Amniotic stem cell (primary cell): ENCODE results near the gene ANKRD11.

Source experiments
- DNase-seq: peaks from one replicate; lab custom pipeline; 2025; lab: John Stamatoyannopoulos, UW

Gene ANKRD11

GRCh38 chr16:89297156-89297874 is 193.0 kb downstream of the ANKRD11 start:
- no peak for DNase-seq

GRCh38 chr16:89295915-89296314 is 194.4 kb downstream of the ANKRD11 start:
- DNase-seq, result no peak

- no peak for DNase-seq
Measured at GRCh38 chr16:89295071-89295900, 195.1 kb downstream of the ANKRD11 start.

GRCh38 chr16:89294486-89294885 is 195.9 kb downstream of the ANKRD11 start:
- no peak for DNase-seq

- no peak for DNase-seq
Measured at GRCh38 chr16:89293276-89294143, 196.9 kb downstream of the ANKRD11 start.

GRCh38 chr16:89292443-89293078 is 197.8 kb downstream of the ANKRD11 start:
- DNase-seq, result no peak

GRCh38 chr16:89291776-89292175 is 198.6 kb downstream of the ANKRD11 start:
- no peak for DNase-seq

GRCh38 chr16:89291363-89291762 is 199.0 kb downstream of the ANKRD11 start:
- no peak for DNase-seq

- DNase-seq, result no peak
Measured at GRCh38 chr16:89290887-89291286, 199.5 kb downstream of the ANKRD11 start.

GRCh38 chr16:89290472-89290871 is 199.9 kb downstream of the ANKRD11 start:
- DNase-seq, result no peak

- no peak for DNase-seq
Measured at GRCh38 chr16:89289428-89290395, 200.6 kb downstream of the ANKRD11 start.

GRCh38 chr16:89288966-89289365 is 201.4 kb downstream of the ANKRD11 start:
- no peak for DNase-seq

- DNase-seq, result no peak
Measured at GRCh38 chr16:89288577-89288844, 201.8 kb downstream of the ANKRD11 start.

GRCh38 chr16:89287777-89288576 is 202.4 kb downstream of the ANKRD11 start:
- DNase-seq, result no peak

GRCh38 chr16:89286096-89286495 is 204.3 kb downstream of the ANKRD11 start:
- DNase-seq, result no peak

GRCh38 chr16:89285381-89285780 is 205.0 kb downstream of the ANKRD11 start:
- no peak for DNase-seq

- DNase-seq, result no peak
Measured at GRCh38 chr16:89283449-89283848, 206.9 kb downstream of the ANKRD11 start.

GRCh38 chr16:89282523-89282922 is 207.8 kb downstream of the ANKRD11 start:
- no peak for DNase-seq

- no peak for DNase-seq
Measured at GRCh38 chr16:89281829-89282228, 208.5 kb downstream of the ANKRD11 start.

- no peak for DNase-seq
Measured at GRCh38 chr16:89281189-89281577, 209.2 kb downstream of the ANKRD11 start.
